CD4-positive, alpha-beta T cell (primary cell): ENCODE measurements around the gene WAS. TPM values are rescaled to one million over a fixed set of nuclear protein-coding genes. Genes with fewer than 3 reads are reported as not detected.
A peak's percentile ranks its signal among the peaks of the same experiment; 100 is the strongest.

Source experiments
- ATAC-seq: fragments of 200-7000 bp; cut with Tn5 transposase; one replicate; pipeline ENCODE4 v1.10.0; 2022; ENCODE audit warnings: mild to moderate bottlenecking; ENCODE audit not compliant: poor library complexity
- CTCF ChIA-PET: fragments of 350-600 bp; sonication (Branson Sonifier 250); formaldehyde crosslinking; loops from one replicate; lab custom pipeline; 2021; ENCODE audit warnings: antibody characterized with exemption, inconsistent platforms; lab: Charles Lee
- POLR2A ChIA-PET: fragments of 350-600 bp; sonication (Branson Sonifier 250); formaldehyde crosslinking; loops from one replicate; lab custom pipeline; 2021; ENCODE audit warnings: antibody characterized with exemption, inconsistent platforms; lab: Charles Lee
- DNase-seq, 14 experiments: peaks; one replicate each; pipeline ENCODE4 v3.0.0-alpha.2; 2013 to 2020; ENCODE audit warnings: mixed read lengths in 2 of 14
- H3K27ac ChIP-seq, 2 donors: one replicate each; pipeline versions ENCODE4 v1.5.1 to v1.7.0; 2013; ENCODE audit warnings: low read length in 2 of 2, low read depth in 1 of 2, mild to moderate bottlenecking in 1 of 2
- H3K27me3 ChIP-seq, 2 experiments: 1 replicate in 1 of 2; 2 replicates in 1 of 2; pipeline versions ENCODE4 v1.6.1 to v1.7.0; 2013; ENCODE audit warnings: low read length in 2 of 2, control low read depth in 1 of 2, mild to moderate bottlenecking in 1 of 2, moderate library complexity in 1 of 2; ENCODE audit not compliant: insufficient read depth in 2 of 2, control insufficient read depth in 1 of 2
- H3K36me3 ChIP-seq: one replicate; pipeline ENCODE4 v1.6.1; 2013; ENCODE audit warnings: low read length, control low read depth; ENCODE audit not compliant: insufficient read depth
- H3K4me1 ChIP-seq: one replicate; pipeline ENCODE4 v1.6.1; 2013; ENCODE audit warnings: low read length, control low read depth; ENCODE audit not compliant: insufficient read depth
- H3K4me3 ChIP-seq: one replicate; pipeline ENCODE4 v1.5.1; 2013; ENCODE audit warnings: mild to moderate bottlenecking, low read length, moderate library complexity
- H3K9me3 ChIP-seq, 2 experiments: 1 replicate in 1 of 2; 2 replicates in 1 of 2; pipeline versions ENCODE4 v1.6.1 to v1.7.0; 2013; ENCODE audit warnings: low read length in 2 of 2, mild to moderate bottlenecking in 2 of 2, control low read depth in 1 of 2, moderate library complexity in 1 of 2; ENCODE audit not compliant: control insufficient read depth in 1 of 2, insufficient read depth in 1 of 2
- H3K27ac Mint-ChIP-seq: one replicate; pipeline ENCODE4 v1.8.0; 2020; ENCODE audit warnings: mixed read lengths
- H3K27me3 Mint-ChIP-seq: one replicate; pipeline ENCODE4 v1.8.0; 2021; ENCODE audit warnings: mixed read lengths
- H3K36me3 Mint-ChIP-seq: one replicate; pipeline ENCODE4 v1.8.0; 2021; ENCODE audit warnings: low read depth, mixed read lengths
- H3K4me1 Mint-ChIP-seq: one replicate; pipeline ENCODE4 v1.8.0; 2021; ENCODE audit warnings: low read depth, mixed read lengths
- H3K4me3 Mint-ChIP-seq: one replicate; pipeline ENCODE4 v1.8.0; 2020; ENCODE audit warnings: mild to moderate bottlenecking, mixed read lengths
- H3K9me3 Mint-ChIP-seq: one replicate; pipeline ENCODE4 v1.8.0; 2020; ENCODE audit warnings: mixed read lengths
- CTCF ChIP-seq: fragments of 200-600 bp; IDR thresholded peaks from one replicate; pipeline ENCODE4 v1.8.0; 2022; ENCODE audit warnings: antibody characterized with exemption, mild to moderate bottlenecking
- intact Hi-C, 2 experiments: fragments of 100-400 bp; cut with DNase I in 1 of 2; cut with micrococcal nuclease in 1 of 2; formaldehyde crosslinking; loops; one replicate each; pipeline versions ENCODE4 v1.15.1 to v1.9.0; 2023 to 2025; cut with DNase I, micrococcal nuclease
- total RNA-seq, 174 experiments: library from RNA in 2 of 174; stranded (reverse) in 2 of 174; gene quantifications; one replicate each; pipeline ENCODE4 v1.2.3 and lab custom pipeline; 2021 to 2026

The WAS gene
- total RNA-seq, 2 experiments from 2014 or later, result 63.7 to 67.4 TPM

GRCh38 chrX:48705871-48706270 lies 22.3 kb downstream of the WAS start:
- Histone ChIP-seq H3K4me3 (no peak overlapping the region), H3K4me1 (peaks cover 37% of the 10 kb centered on the region), H3K27ac (no peak overlapping the region), H3K27me3 (no peaks in the 10 kb centered on the region), H3K9me3 (no peaks in the 10 kb centered on the region), H3K36me3 (peaks cover 36% of the 10 kb centered on the region)
- no peak for DNase-seq
- peaks cover 7% of the 10 kb centered on the region for H3K4me1 Mint-ChIP-seq
- no peak overlapping the region for H3K27ac Mint-ChIP-seq
- no peak for TF ChIP-seq CTCF
- CTCF ChIA-PET, result no interaction called here
- H3K36me3 Mint-ChIP-seq, result peaks cover 48% of the 10 kb centered on the region
- no peak overlapping the region for H3K4me3 Mint-ChIP-seq
- H3K27me3 Mint-ChIP-seq, result no peaks in the 10 kb centered on the region
- intact Hi-C loops, result no loop called here
- H3K9me3 Mint-ChIP-seq, result no peaks in the 10 kb centered on the region
- ATAC-seq, result no peak
- POLR2A ChIA-PET, result interaction anchor here (1.6 kb wide), 1 partner anchor 7 kb away, joined by 4 read pairs; no protein-coding TSS in a partner anchor

GRCh38 chrX:48709522-48710112 lies 26.0 kb downstream of the WAS start:
- Histone ChIP-seq H3K4me1 (peaks cover 65% of the 10 kb centered on the region), H3K9me3 (no peaks in the 10 kb centered on the region), H3K36me3 (peaks cover 15% of the 10 kb centered on the region), H3K4me3 (no peak overlapping the region), H3K27me3 (no peaks in the 10 kb centered on the region), H3K27ac (peak overlapping the region in 1 of 2 donors; percentile 40)
- intact Hi-C loops, result no loop called here
- Mint-ChIP-seq H3K36me3 (peaks cover 11% of the 10 kb centered on the region), H3K9me3 (no peaks in the 10 kb centered on the region), H3K27ac (no peak overlapping the region), H3K27me3 (no peaks in the 10 kb centered on the region), H3K4me3 (no peak overlapping the region), H3K4me1 (peaks cover 45% of the 10 kb centered on the region)
- ATAC-seq (no peak), DNase-seq (no peak)
- POLR2A ChIA-PET, result interaction anchor here (0.8 to 2.6 kb wide), 2 partner anchors 27 to 230 kb away, joined by 3 to 13 read pairs; no protein-coding TSS in a partner anchor
- CTCF ChIA-PET, result no interaction called here
- no peak for TF ChIP-seq CTCF

GRCh38 chrX:48711162-48711928 lies 27.7 kb downstream of the WAS start:
- H3K4me3 Mint-ChIP-seq, result peak overlapping the region; percentile 71
- no peaks in the 10 kb centered on the region for H3K9me3 ChIP-seq
- DNase-seq (no peak), ATAC-seq (no peak)
- CTCF ChIA-PET, result interaction anchor here (1.0 kb wide), 1 partner anchor 63 kb away, joined by 4 read pairs; no protein-coding TSS in a partner anchor
- no peaks in the 10 kb centered on the region for H3K27me3 Mint-ChIP-seq
- H3K4me1 Mint-ChIP-seq, result peaks cover 62% of the 10 kb centered on the region
- H3K36me3 Mint-ChIP-seq, result peaks cover 2% of the 10 kb centered on the region
- POLR2A ChIA-PET, result interaction anchor here (1.4 to 2.6 kb wide), 3 partner anchors 14 to 26 kb away, joined by 3 to 13 read pairs (median 6); partner anchors contain the start of gene SUV39H1
- H3K4me1 ChIP-seq, result peaks cover 80% of the 10 kb centered on the region
- no peaks in the 10 kb centered on the region for H3K9me3 Mint-ChIP-seq
- H3K27me3 ChIP-seq, result no peaks in the 10 kb centered on the region
- H3K36me3 ChIP-seq, result peaks cover 10% of the 10 kb centered on the region
- no peak overlapping the region for H3K4me3 ChIP-seq
- no peak for TF ChIP-seq CTCF
- H3K27ac Mint-ChIP-seq, result peak overlapping the region; percentile 93
- intact Hi-C loops, result no loop called here
- H3K27ac ChIP-seq, result peak overlapping the region; percentile 7 to 68
